Bronchial epithelial cell (primary cell): ENCODE measurements around the gene ZNF827. TPM values are rescaled to one million over a fixed set of nuclear protein-coding genes. Genes with fewer than 3 reads are reported as not detected.
A peak's percentile ranks its signal among the peaks of the same experiment; 100 is the strongest.

Experiments
- DNase-seq: peaks from one replicate; pipeline ENCODE4 v3.0.0-alpha.2; 2010; ENCODE audit warnings: low read depth
- FAIRE-seq: peaks from 2 replicates; lab custom pipeline; 2011; peaks lifted over from hg19 to GRCh38; lab: Jason Lieb, UNC
- H3K27me3 ChIP-seq: 2 replicates; pipeline ENCODE4 v1.5.1; 2011; ENCODE audit warnings: low read length; ENCODE audit not compliant: control insufficient read depth, insufficient read depth
- H3K36me3 ChIP-seq: 2 replicates; pipeline ENCODE4 v1.5.1; 2011; ENCODE audit warnings: low read length; ENCODE audit not compliant: control insufficient read depth, insufficient read depth
- H3K4me3 ChIP-seq: 2 replicates; pipeline ENCODE4 v1.5.1; 2011; ENCODE audit warnings: mild to moderate bottlenecking, low read depth, low read length, control low read depth
- CTCF ChIP-seq: IDR thresholded peaks from 2 replicates; pipeline ENCODE4 v1.5.1; 2011; ENCODE audit warnings: mild to moderate bottlenecking, moderate library complexity, low read length, control low read depth, inconsistent platforms; ENCODE audit not compliant: insufficient read depth, severe bottlenecking
- total RNA-seq: library from RNA; depleted of rRNA; stranded (reverse); fragments of >200 nt; gene quantifications from 2 replicates; pipeline ENCODE4 v1.2.1, GENCODE V29; 2014

ZNF827 gene
- total RNA-seq, 1 donor from 2014 or later, result 2.1 TPM

- FAIRE-seq (peak; percentile 13), DNase-seq (no peak)
- Histone ChIP-seq H3K4me3 (no peak overlapping the region), H3K27me3 (no peaks in the 10 kb centered on the region), H3K36me3 (peaks cover 2% of the 10 kb centered on the region)
- no peak for TF ChIP-seq CTCF
Measured at GRCh38 chr4:145757188-145757587, 181.4 kb downstream of the ZNF827 start.

- Histone ChIP-seq H3K36me3 (peaks cover 2% of the 10 kb centered on the region), H3K27me3 (no peaks in the 10 kb centered on the region), H3K4me3 (no peak overlapping the region)
- DNase-seq, result no peak
- TF ChIP-seq CTCF, result no peak
- FAIRE-seq, result no peak
Measured at GRCh38 chr4:145756244-145756643, 182.4 kb downstream of the ZNF827 start.

GRCh38 chr4:145755802-145756201 is 182.8 kb downstream of the ZNF827 start:
- DNase-seq, result no peak
- H3K27me3 ChIP-seq, result no peaks in the 10 kb centered on the region
- H3K36me3 ChIP-seq, result peaks cover under 1% of the 10 kb centered on the region
- FAIRE-seq, result peak; percentile 52
- H3K4me3 ChIP-seq, result no peak overlapping the region
- TF ChIP-seq CTCF, result no peak

GRCh38 chr4:145743641-145744040 is 195.0 kb downstream of the ZNF827 start:
- Histone ChIP-seq H3K4me3 (no peak overlapping the region), H3K36me3 (no peaks in the 10 kb centered on the region), H3K27me3 (no peaks in the 10 kb centered on the region)
- DNase-seq (no peak), FAIRE-seq (no peak)
- TF ChIP-seq CTCF, result no peak

GRCh38 chr4:145740806-145741205 is 197.8 kb downstream of the ZNF827 start:
- DNase-seq, result no peak
- FAIRE-seq, result no peak

More at GRCh38 chr4:145740806-145741205, 197.8 kb downstream of the ZNF827 start:
- Histone ChIP-seq H3K4me3 (no peak overlapping the region), H3K36me3 (no peaks in the 10 kb centered on the region), H3K27me3 (no peaks in the 10 kb centered on the region)
- no peak for TF ChIP-seq CTCF
